HG03469 (cell line): ENCODE data around the gene ARHGDIG.
"Not testable (repeated sequence)": the region's sequence is repeated elsewhere in the genome, so short reads cannot be mapped to it uniquely, and the experiment has no call there.

Experiments
- ATAC-seq: cut with Tn5 transposase; IDR thresholded peaks from one replicate; pipeline ENCODE4 v1.9.1; 2021; ENCODE audit warnings: mild to moderate bottlenecking, moderate library complexity, moderate number of reproducible peaks; ENCODE audit not compliant: unreplicated experiment

Gene ARHGDIG

GRCh38 chr16:322476-323143 is 42.2 kb downstream of the ARHGDIG start:
- no peak for ATAC-seq

- ATAC-seq = no peak
Measured at GRCh38 chr16:324201-324450, 43.7 kb downstream of the ARHGDIG start.

DNA sequence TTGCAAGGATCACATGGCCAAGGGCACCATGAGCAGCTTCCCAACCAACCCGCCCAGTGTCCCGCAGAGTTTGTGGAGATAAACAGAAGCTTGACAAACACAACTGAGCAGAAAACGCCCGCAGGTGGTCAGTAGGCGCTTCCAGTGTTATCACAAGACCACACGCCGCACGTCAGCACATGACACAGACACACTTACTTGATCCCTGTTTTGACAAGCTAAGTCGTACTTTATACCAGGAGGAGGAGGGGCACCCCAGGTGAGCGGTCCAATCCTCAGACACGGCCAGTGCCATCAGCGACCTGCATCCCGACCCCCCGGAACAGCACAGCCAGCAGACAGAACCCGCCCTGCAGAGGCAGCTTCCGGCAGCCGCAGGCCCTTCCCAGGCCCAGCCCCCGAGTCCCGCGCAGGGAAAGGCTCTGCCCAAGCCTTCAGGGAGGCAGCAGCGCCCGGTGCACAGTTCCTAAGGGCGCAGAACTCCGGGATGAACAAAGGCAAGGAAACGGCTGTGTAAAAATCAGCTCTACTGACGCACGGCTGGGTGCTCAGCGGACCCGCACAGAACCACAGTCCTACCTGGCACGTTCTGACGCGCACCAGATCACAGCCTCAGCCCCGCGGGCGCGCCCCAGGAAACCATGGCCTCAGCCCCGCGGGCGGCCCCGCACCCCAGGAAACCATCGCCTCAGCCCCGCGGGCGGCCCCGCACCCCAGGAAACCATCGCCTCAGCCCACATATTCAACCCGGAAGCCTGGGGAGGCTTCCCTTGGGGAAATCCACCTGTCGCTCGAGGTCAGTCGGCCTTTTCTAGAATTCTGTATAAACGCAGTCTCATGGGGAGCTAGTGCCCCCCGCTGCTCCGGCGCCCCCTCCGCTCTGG is 44.3 kb downstream of the ARHGDIG start:
- no peak for ATAC-seq

DNA sequence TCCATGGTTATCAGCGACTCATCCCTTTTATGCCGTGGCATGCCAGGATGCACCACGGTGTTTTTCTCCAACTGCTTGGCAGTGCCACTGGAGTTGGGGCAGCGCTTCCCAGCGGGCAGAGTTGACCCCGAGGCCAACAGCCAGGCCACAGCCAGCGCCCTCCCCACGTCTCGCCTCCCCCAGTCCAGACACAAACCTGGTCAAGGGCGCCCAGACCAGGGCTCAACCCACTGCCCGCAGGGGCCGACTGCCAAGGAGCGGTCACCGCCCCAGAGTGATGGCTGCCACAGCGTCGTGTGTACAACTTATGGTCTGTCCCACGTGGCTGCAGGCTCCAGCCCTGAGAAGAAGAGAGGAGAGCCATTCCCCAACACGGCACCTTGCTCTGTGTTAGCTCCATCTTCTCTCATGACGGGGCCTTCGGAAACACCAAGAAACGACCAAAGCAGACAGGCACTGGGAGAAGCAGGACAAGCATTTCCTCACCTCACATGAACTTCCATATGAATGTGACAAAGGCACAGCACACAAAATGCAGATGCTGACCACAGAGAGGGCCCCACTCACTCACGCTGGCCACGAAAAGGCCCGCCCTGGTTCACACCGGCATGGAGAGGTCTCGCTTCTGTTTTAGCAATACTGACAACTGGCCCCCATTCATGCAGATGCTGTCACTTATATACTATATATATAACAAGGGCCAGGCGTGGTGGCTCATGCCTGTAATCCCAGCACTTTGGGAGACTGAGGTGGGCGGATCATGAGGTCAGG is 45.2 kb downstream of the ARHGDIG start:
- ATAC-seq = no peak

DNA sequence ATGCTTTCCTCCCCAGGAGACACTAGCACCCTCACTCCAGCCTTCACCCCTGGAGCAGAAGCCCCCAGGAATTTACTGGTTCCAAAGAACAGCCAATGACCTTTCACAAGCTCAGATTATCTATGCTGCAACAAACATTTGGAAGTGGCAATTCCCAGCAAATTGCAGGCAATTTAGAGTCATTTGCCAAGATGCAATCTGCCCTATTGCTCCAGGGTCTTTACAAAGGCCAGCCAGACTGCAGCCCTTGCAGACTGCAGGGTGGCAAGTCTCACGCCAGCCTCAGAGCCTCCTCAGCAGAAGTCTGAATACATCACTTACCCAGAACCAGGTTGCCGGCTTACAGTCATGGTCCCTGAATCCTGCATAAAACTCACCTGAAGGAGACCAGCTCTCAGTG is 50.4 kb downstream of the ARHGDIG start:
- no peak for ATAC-seq

GRCh38 chr16:331181-331814 is 50.9 kb downstream of the ARHGDIG start:
- not testable (repeated sequence) for ATAC-seq
